Stimulated activated CD4-positive, alpha-beta T cell treated with anti-CD3 and anti-CD28 coated beads, Interleukin-2, amount 100 ng/mL, for 4 hours (primary cell): ENCODE results near the gene TRPM1.

Source experiments
- DNase-seq: peaks from one replicate; pipeline ENCODE4 v3.0.0-alpha.2; 2020; ENCODE audit warnings: low read depth

Gene TRPM1

GRCh38 chr15:31016446-31016915, 85.0 kb downstream of the TRPM1 start:
- DNase-seq, result no peak

DNA sequence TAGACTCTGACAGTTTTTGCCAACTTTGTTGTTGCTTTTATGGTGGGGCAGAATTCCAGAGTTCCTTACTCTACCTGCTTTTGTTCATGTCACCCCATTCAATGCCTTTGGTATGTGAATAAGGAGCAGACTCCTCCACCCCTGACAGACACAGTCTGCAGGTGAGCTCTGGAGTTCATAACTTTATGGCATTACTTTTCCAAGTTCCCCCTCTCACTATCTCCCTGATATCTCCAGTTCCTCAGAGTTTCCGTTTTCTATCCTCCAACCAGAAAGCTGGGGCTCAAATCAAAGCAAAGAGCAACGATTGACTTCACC, 87.0 kb downstream of the TRPM1 start:
- no peak for DNase-seq

- no peak for DNase-seq
These were observed 87.5 kb downstream of the TRPM1 start for GRCh38 chr15:31013863-31014607.

DNA sequence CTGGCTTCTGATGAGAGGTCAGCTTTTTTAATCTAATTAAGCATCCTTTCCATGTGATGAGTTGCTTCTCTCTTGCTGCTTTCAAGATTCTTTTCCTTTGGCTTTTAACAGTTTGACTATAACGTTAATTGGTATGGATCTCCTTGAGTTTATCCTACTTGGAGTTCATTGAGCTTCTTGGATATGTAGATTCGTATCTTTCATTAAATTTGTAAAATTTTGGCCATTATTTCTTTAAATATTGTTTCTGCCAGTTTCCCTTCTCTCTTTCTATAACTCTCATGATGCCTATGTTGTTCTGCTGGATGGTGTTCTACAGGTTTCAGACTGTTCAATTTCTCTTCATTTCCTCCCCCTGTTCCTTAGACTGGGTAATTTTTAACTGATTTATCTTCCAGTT, 89.1 kb downstream of the TRPM1 start:
- no peak for DNase-seq

- no peak for DNase-seq
These were observed 91.5 kb downstream of the TRPM1 start for GRCh38 chr15:31010036-31010435.

DNA sequence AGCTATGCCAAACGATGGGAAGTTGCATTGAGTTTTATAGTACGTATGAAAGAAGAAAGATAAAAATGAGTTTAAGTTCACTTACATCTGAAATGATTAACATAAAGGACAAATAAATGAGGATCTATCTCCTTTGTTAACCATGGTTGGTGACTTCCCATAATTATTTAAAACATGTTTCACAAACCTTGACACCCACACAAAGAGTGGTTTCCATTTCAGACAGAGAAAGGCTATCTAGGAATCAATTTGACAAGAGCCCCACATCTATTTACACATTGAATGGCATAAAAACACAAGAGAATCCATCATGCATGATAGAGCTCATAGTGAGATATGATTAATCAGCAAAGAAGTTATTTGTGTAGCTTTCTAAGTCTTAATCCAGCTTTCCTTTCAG, 95.9 kb downstream of the TRPM1 start:
- DNase-seq, result no peak

GRCh38 chr15:31004220-31004733, 97.2 kb downstream of the TRPM1 start:
- DNase-seq, result no peak

- no peak for DNase-seq
These were observed 99.8 kb downstream of the TRPM1 start for GRCh38 chr15:31001702-31002101.

DNA sequence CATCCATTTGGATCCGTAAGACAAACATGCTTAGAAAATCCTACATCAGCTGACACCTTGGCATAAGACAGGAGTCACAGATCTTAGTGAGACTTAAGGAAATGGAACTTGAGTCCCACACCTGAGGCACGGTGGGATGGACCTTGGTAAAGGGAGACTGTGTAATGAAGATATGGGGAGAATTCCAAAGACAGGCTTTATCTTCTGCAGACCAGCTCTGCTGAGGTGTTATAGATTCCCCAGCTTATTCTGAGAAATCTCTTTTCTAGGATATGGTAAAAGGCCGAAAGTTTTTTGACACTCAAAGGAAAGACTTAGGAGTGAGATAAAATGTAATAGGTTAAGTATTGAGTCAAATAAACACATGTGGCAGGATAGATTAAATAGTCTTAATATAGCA, 101.8 kb downstream of the TRPM1 start:
- DNase-seq, result no peak

DNA sequence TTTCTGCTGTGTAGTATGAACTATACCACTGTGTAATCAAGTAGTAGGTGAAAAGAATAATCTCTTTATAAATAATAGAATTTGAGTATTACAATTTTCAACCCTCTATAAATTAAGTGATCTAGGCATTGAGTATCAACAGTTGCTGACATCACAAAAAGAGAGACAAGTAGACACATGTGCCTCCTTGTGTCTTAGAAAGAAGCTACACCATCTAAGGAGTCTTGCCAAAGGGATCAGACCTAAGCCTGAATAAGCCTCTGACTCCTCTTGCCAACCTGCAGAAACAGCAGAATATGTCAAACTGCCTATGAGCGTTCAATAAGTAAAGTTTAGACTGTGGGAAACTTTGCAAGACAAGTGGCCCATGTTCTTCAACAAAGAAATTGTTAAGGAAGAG, 104.3 kb downstream of the TRPM1 start:
- no peak for DNase-seq

GRCh38 chr15:30992249-30992864, 109.2 kb downstream of the TRPM1 start:
- DNase-seq, result no peak

- DNase-seq, result peak; percentile 52
These were observed 110.0 kb downstream of the TRPM1 start, which contains the start of gene MTMR10 for GRCh38 chr15:30991255-30992235. MTMR10 (minus strand) TSS chr15:30991628; CDS start chr15:30991506, 122 bp downstream.

DNA sequence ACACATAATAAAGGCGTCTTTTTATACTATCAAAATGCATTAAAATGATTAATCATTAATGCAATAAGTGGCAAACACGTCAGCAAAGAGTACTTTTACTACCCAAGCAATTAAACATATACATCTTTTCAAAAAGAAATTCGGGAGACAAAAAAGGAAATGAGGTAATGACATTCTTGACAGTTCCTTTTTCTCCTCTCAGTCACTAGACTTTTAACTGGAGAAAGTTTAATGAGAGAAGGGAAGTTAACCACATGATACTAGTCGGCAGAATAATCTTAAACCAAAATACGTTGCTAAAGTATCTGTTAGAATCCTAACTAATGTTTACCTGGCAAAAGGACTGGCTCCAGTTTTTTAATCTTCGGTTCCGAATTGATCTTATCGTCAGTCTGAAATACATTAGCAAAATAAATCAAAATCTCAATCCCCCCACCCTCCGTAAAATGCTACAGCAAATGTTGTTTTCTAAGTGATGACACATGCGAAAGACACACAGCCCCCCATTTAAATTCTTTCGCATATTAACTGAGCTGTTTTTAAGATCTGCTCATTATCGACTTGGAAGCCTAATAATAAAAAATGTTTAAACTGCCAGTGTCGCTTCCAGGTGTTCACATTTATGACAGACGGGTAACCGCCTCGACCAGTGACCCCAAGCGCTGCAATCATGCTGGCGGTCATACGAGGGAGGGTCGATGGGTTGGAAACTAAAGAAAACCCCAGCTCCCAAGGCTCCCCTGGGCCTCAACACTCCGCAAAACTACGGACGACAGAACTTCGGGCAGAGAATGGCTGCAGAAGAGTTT, 110.9 kb downstream of the TRPM1 start:
- no peak for DNase-seq

GRCh38 chr15:30990036-30990435, 111.5 kb downstream of the TRPM1 start:
- no peak for DNase-seq

DNA sequence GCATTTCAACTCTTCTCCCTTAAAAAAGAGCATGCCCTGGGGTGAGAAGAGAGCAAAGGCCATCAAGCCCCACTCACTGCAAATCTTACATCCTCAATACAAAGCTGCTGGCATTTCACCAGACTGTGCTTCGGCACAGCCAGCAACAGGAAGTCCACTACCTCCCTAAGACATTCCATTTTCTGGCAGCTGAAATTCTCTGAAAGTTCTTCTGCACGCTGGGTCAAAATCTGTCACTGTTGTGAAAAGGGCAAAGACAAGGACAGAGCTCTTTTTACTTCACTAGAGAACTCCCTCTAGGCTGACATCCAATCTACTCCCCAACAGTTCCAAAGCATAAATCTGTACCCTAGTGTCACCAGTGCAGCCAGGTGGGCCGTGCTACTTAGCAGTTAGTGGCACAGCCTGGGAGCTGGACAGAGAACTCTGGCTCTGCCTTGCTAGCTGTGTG, 116.4 kb downstream of the TRPM1 start:
- DNase-seq, result no peak

- no peak for DNase-seq
These were observed 117.0 kb downstream of the TRPM1 start for GRCh38 chr15:30984542-30984941.

DNA sequence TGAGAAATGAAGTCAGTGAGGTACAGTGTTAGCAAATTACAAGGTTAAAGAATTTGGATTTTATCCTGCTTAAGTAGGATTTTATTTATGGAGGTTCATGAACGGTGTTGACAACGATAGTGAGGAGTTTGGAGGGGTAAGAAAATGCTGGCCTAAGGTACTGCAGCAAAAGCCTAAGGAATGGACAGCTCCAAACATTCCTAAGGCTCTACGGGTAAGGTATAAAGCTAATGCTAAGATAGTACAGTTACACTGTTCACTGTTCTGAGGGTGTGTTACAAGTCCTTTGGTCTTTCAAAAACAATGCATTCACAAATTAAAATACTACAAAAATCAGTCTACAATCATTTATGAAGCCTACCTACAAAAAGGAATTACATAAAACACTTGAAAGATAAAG, 117.4 kb downstream of the TRPM1 start:
- DNase-seq, result no peak

GRCh38 chr15:30979457-30979856, 122.1 kb downstream of the TRPM1 start:
- no peak for DNase-seq

DNA sequence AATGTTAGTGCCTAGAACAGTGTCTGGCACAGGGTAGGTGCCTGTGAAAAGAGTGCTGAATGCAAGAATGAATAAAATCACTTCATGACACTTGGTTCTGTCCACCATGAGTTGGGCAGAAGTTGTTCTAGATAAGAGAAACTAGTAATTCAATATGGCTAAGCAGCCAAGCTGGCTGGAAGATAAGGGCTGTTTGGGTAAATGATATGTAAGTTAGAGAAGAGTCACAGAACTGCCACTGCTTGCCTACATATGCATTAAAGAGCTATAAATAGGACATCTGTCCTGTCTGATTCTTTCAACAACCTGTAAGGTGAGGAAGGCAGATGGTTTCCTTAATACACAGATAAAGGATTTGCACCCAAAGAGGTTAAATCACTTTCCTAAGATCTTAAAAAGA, 123.2 kb downstream of the TRPM1 start:
- no peak for DNase-seq

GRCh38 chr15:30974112-30974511, 127.4 kb downstream of the TRPM1 start:
- DNase-seq, result no peak

- DNase-seq, result no peak
These were observed 128.1 kb downstream of the TRPM1 start for GRCh38 chr15:30973379-30973778.
